ENCODE data around the gene CSRP3.

CSRP3 gene

GRCh38 chr11:19225123-19225522 is 23.3 kb upstream of the CSRP3 start:
- no peak for DNase-seq (ENCODE audit: low read depth)

GRCh38 chr11:19220903-19221724 is 19.3 kb upstream of the CSRP3 start:
- peak; percentile 50 for DNase-seq (ENCODE audit: low read depth)

- no peak for DNase-seq (ENCODE audit: low read depth)
Observed at GRCh38 chr11:19218786-19219460, 17.1 kb upstream of the CSRP3 start.

- no peak for DNase-seq (ENCODE audit: low read depth)
Observed at GRCh38 chr11:19218216-19218615, 16.4 kb upstream of the CSRP3 start.

GRCh38 chr11:19216709-19217374 is 15.1 kb upstream of the CSRP3 start:
- no peak for DNase-seq (ENCODE audit: low read depth)

GRCh38 chr11:19216021-19216420 is 14.2 kb upstream of the CSRP3 start:
- DNase-seq (ENCODE audit: low read depth) = no peak

- peak; percentile 19 for DNase-seq (ENCODE audit: low read depth)
Observed at GRCh38 chr11:19209617-19210370, 8.0 kb upstream of the CSRP3 start.

- DNase-seq (ENCODE audit: low read depth) = no peak
Observed at GRCh38 chr11:19208959-19209546, 7.3 kb upstream of the CSRP3 start.

- no peak for DNase-seq (ENCODE audit: low read depth)
Observed at GRCh38 chr11:19208181-19208580, 6.4 kb upstream of the CSRP3 start.

GRCh38 chr11:19204836-19205235 is 3.1 kb upstream of the CSRP3 start:
- no peak for DNase-seq (ENCODE audit: low read depth)

GRCh38 chr11:19200410-19201201 is 1.2 kb downstream of the CSRP3 start:
- DNase-seq (ENCODE audit: low read depth) = peak; percentile 47

GRCh38 chr11:19199771-19200170 is 2.0 kb downstream of the CSRP3 start:
- no peak for DNase-seq (ENCODE audit: low read depth)

- DNase-seq (ENCODE audit: low read depth) = no peak
Observed at GRCh38 chr11:19199048-19199447, 2.7 kb downstream of the CSRP3 start.

- no peak for DNase-seq (ENCODE audit: low read depth)
Observed at GRCh38 chr11:19196432-19196831, 5.4 kb downstream of the CSRP3 start.

- no peak for DNase-seq (ENCODE audit: low read depth)
Observed at GRCh38 chr11:19194620-19195308, 7.0 kb downstream of the CSRP3 start.

- DNase-seq (ENCODE audit: low read depth) = peak; percentile 27
Observed at GRCh38 chr11:19193916-19194315, 7.9 kb downstream of the CSRP3 start.

- no peak for DNase-seq (ENCODE audit: low read depth)
Observed at GRCh38 chr11:19191530-19192169, 10.1 kb downstream of the CSRP3 start.

- no peak for DNase-seq (ENCODE audit: low read depth)
Observed at GRCh38 chr11:19187833-19188258, 13.9 kb downstream of the CSRP3 start.

GRCh38 chr11:19187114-19187832 is 14.5 kb downstream of the CSRP3 start:
- DNase-seq (ENCODE audit: low read depth) = peak; percentile 26
